Measurements from ENCODE around the gene PARL. TPM values are rescaled to one million over a fixed set of nuclear protein-coding genes. Genes with fewer than 3 reads are reported as not detected.

PARL gene
- total and polyA plus RNA-seq, 2 of the 8 experiments (the other 6 are each of a cell fraction or from before 2014, with no cell fraction given) = 62.7 to 85.0 TPM

DNA sequence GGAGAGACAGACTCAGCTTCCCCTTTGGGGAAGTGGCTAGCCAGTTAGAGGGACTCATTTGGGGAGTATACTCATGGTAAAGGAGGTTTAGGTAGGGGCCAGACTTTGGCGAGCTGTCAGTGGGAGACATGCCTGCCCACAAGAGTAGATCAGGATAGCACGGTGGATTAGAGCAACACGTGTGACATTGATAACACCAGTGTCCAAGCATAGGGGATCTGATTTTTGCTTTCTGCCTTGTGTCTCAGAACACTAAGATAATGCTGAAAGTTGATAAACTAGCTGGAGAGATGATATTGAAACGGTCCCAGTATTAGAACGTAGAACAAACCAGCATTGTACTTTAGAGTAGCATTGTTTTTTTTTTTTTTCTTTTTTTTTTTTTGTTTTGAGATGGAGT lies 85.2 kb downstream of the PARL start (continued):
- no peak for TF ChIP-seq KDM1A (IDR thresholded peaks at IDR 0.05; ENCODE audit: borderline replicate concordance, low read length)

Data from H1 (cell line).